SH-SY5Y (cell line): ENCODE results near the gene ENTPD1.

ENCODE experiments used
- GATA2 ChIP-seq: IDR thresholded peaks from 2 replicates; pipeline ENCODE4 v1.6.1; 2011; ENCODE audit warnings: mild to moderate bottlenecking, low read depth, low read length
- GATA3 ChIP-seq: IDR thresholded peaks from 2 replicates; pipeline ENCODE4 v1.6.1; 2011; ENCODE audit warnings: low read depth, mild to moderate bottlenecking, low read length, moderate library complexity

- TF ChIP-seq GATA2, result no peak
- no peak for TF ChIP-seq GATA3
Observed at GRCh38 chr10:95864906-95865813, 109.2 kb downstream of the ENTPD1 start.
